H9 (cell line): ENCODE results near the gene MSH6. TPM values are rescaled to one million over a fixed set of nuclear protein-coding genes. Genes with fewer than 3 reads are reported as not detected.

Experiments used
- DNase-seq: peaks from one replicate; pipeline ENCODE4 v3.0.0-alpha.2; 2017
- H2AFZ ChIP-seq: one replicate; pipeline ENCODE4 v1.6.1; 2013; ENCODE audit warnings: mild to moderate bottlenecking, low read length, control low read depth, moderate library complexity
- H2AK5ac ChIP-seq: 2 replicates; pipeline ENCODE4 v1.6.1; 2013; ENCODE audit warnings: low read length, control low read depth, mixed read lengths; ENCODE audit not compliant: insufficient read length
- H2BK120ac ChIP-seq: one replicate; pipeline ENCODE4 v1.6.1; 2013; ENCODE audit warnings: low read depth, mild to moderate bottlenecking, low read length, control low read depth, inconsistent platforms; ENCODE audit not compliant: poor library complexity, severe bottlenecking
- H2BK12ac ChIP-seq: 2 replicates; pipeline ENCODE4 v1.6.1; 2013; ENCODE audit warnings: low read length, control low read depth, mixed read lengths, low read depth; ENCODE audit not compliant: insufficient read length
- H2BK15ac ChIP-seq: 2 replicates; pipeline ENCODE4 v1.6.1; 2013; ENCODE audit warnings: low read depth, low read length, control low read depth
- H2BK20ac ChIP-seq: one replicate; pipeline ENCODE4 v1.6.1; 2013; ENCODE audit warnings: low read depth, mild to moderate bottlenecking, low read length, control low read depth, inconsistent platforms; ENCODE audit not compliant: poor library complexity, severe bottlenecking
- H2BK5ac ChIP-seq: 2 replicates; pipeline ENCODE4 v1.6.1; 2013; ENCODE audit warnings: low read length, control low read depth, mixed read lengths; ENCODE audit not compliant: insufficient read length
- H3K14ac ChIP-seq: 2 replicates; pipeline ENCODE4 v1.6.1; 2013; ENCODE audit warnings: low read length, control low read depth; ENCODE audit not compliant: insufficient read depth
- H3K18ac ChIP-seq: 2 replicates; pipeline ENCODE4 v1.6.1; 2013; ENCODE audit warnings: low read depth, mild to moderate bottlenecking, mixed read lengths, low read length, control low read depth; ENCODE audit not compliant: insufficient read length
- H3K23ac ChIP-seq: 2 replicates; pipeline ENCODE4 v1.6.1; 2013; ENCODE audit warnings: low read length, control low read depth, mixed read lengths, low read depth; ENCODE audit not compliant: insufficient read length
- H3K23me2 ChIP-seq: 2 replicates; pipeline ENCODE4 v1.6.1; 2013; ENCODE audit warnings: low read depth, mild to moderate bottlenecking, mixed read lengths, low read length, control low read depth; ENCODE audit not compliant: insufficient read length, poor library complexity, severe bottlenecking
- H3K27ac ChIP-seq: 2 replicates; pipeline ENCODE4 v1.5.1; 2013; ENCODE audit warnings: low read length, control low read depth, mixed read lengths, low read depth; ENCODE audit not compliant: insufficient read length
- H3K27me3 ChIP-seq: 2 replicates; pipeline ENCODE4 v1.6.1; 2013; ENCODE audit warnings: low read length, control low read depth, inconsistent platforms; ENCODE audit not compliant: insufficient read depth
- H3K4ac ChIP-seq: 2 replicates; pipeline ENCODE4 v1.6.1; 2013; ENCODE audit warnings: low read depth, mild to moderate bottlenecking, control low read depth, inconsistent platforms, low read length, moderate library complexity
- H3K4me1 ChIP-seq: 2 replicates; pipeline ENCODE4 v1.6.1; 2013; ENCODE audit warnings: low read length, control low read depth, inconsistent platforms; ENCODE audit not compliant: insufficient read depth
- H3K4me2 ChIP-seq: 2 replicates; pipeline ENCODE4 v1.6.1; 2013; ENCODE audit warnings: low read length, control low read depth, mixed read lengths; ENCODE audit not compliant: insufficient read length, insufficient read depth
- H3K56ac ChIP-seq: 2 replicates; pipeline ENCODE4 v1.6.1; 2013; ENCODE audit warnings: low read depth, mild to moderate bottlenecking, mixed read lengths, low read length, control low read depth; ENCODE audit not compliant: insufficient read length
- H3K79me1 ChIP-seq: 2 replicates; pipeline ENCODE4 v1.6.1; 2013; ENCODE audit warnings: low read depth, mild to moderate bottlenecking, moderate library complexity, low read length, control low read depth, inconsistent platforms; ENCODE audit not compliant: insufficient read depth, poor library complexity, severe bottlenecking
- H3K79me2 ChIP-seq: 2 replicates; pipeline ENCODE4 v1.6.1; 2013; ENCODE audit warnings: low read length, control low read depth, inconsistent platforms; ENCODE audit not compliant: insufficient read depth
- H3K9ac ChIP-seq: 2 replicates; pipeline ENCODE4 v1.6.1; 2013; ENCODE audit warnings: low read length, control low read depth, mixed read lengths; ENCODE audit not compliant: insufficient read length; ENCODE audit errors: extremely low read depth
- H3K9me3 ChIP-seq: one replicate; pipeline ENCODE4 v1.6.1; 2013; ENCODE audit warnings: low read depth, low read length, inconsistent platforms; ENCODE audit not compliant: control insufficient read depth
- H3T11ph ChIP-seq: one replicate; pipeline ENCODE4 v1.6.1; 2013; ENCODE audit warnings: mild to moderate bottlenecking, low read length, control low read depth, inconsistent platforms
- H4K20me1 ChIP-seq: one replicate; pipeline ENCODE4 v1.6.1; 2013; ENCODE audit not compliant: control insufficient read depth, insufficient read length, insufficient read depth
- H4K5ac ChIP-seq: 2 replicates; pipeline ENCODE4 v1.6.1; 2013; ENCODE audit warnings: low read depth, mild to moderate bottlenecking, mixed read lengths, low read length, control low read depth; ENCODE audit not compliant: insufficient read length
- H4K8ac ChIP-seq: replicated peaks from 2 replicates; pipeline ENCODE4 v1.6.1; 2013; ENCODE audit warnings: low read length, control low read depth, mixed read lengths, low read depth; ENCODE audit not compliant: insufficient read length
- H4K91ac ChIP-seq: 2 replicates; pipeline ENCODE4 v1.6.1; 2013; ENCODE audit warnings: low read depth, mild to moderate bottlenecking, moderate library complexity, mixed read lengths, low read length, control low read depth; ENCODE audit not compliant: insufficient read length
- H3K27ac Mint-ChIP-seq, 3 experiments: 2 replicates in 2 of 3; 3 replicates in 1 of 3; pipeline ENCODE4 v1.8.0; 2020 to 2021; ENCODE audit warnings: mixed read lengths in 3 of 3, mild to moderate bottlenecking in 1 of 3, moderate library complexity in 1 of 3
- H3K27me3 Mint-ChIP-seq: 2 replicates; pipeline ENCODE4 v1.8.0; 2021; ENCODE audit warnings: low read depth, mild to moderate bottlenecking, moderate library complexity, mixed read lengths
- H3K36me3 Mint-ChIP-seq, 3 experiments: 2 replicates in 2 of 3; 3 replicates in 1 of 3; pipeline ENCODE4 v1.8.0; 2020 to 2021; ENCODE audit warnings: low read depth in 3 of 3, mixed read lengths in 3 of 3; ENCODE audit not compliant: insufficient read depth in 1 of 3
- H3K4me1 Mint-ChIP-seq, 2 experiments: 2 replicates each; pipeline ENCODE4 v1.8.0; 2020; ENCODE audit warnings: mixed read lengths in 2 of 2
- H3K4me3 Mint-ChIP-seq, 2 experiments: 2 replicates in 1 of 2; 3 replicates in 1 of 2; pipeline ENCODE4 v1.8.0; 2020 to 2021; ENCODE audit warnings: mild to moderate bottlenecking in 2 of 2, mixed read lengths in 2 of 2, moderate library complexity in 1 of 2
- H3K9me3 Mint-ChIP-seq, 2 experiments: 2 replicates in 1 of 2; 3 replicates in 1 of 2; pipeline ENCODE4 v1.8.0; 2020; ENCODE audit warnings: mild to moderate bottlenecking in 2 of 2, mixed read lengths in 2 of 2, moderate library complexity in 1 of 2
- WGBS: extraction: QIAGEN DNeasy Blood & Tissue Kit; methylation state at CpG from one replicate; pipeline ENCODE4 v1.1.7; 2013; ENCODE audit warnings: missing lambda C conversion rate, low lambda C conversion rate, mixed read lengths; ENCODE audit not compliant: insufficient read length; ENCODE audit errors: extremely low coverage; 5-methylcytosine and 5-hydroxymethylcytosine counted together
- total RNA-seq: library from RNA; stranded (reverse); gene quantifications from 2 replicates; pipeline ENCODE4 v1.2.1, GENCODE V29; 2021
- TF ChIP-seq, protein P1 (sequence below): fragments of 200-600 bp; sonication (generic); conservative IDR thresholded peaks from 3 replicates; pipeline ENCODE4 v1.8.0; 2021; ENCODE audit warnings: antibody characterized with exemption, mild to moderate bottlenecking

The MSH6 gene
- total RNA-seq, 1 experiment from 2014 or later = 303 TPM

DNA sequence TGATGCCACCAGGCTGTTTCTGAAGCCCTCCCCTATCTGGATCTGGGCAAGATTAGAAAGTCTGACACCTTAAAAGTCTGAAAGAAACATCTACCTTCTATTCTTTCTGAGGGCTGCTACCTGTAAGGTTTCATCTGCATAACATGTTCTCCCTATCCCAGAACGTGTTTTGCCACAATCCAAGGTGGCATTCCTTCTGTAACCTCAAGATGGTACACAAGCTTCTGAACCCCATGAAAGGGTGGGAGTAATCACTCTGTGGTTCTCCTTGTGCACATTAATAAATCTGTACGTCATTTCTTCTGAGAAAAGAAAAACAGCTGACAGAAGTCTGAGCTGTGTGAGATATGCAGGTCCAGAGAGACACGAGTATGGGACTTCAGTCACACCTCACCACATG is 41.8 kb upstream of the MSH6 start:
- Histone ChIP-seq H3K18ac (no peak overlapping the region), H3K56ac (no peak overlapping the region), H4K20me1 (no peaks in the 10 kb centered on the region), H3K23me2 (no peaks in the 10 kb centered on the region), H2BK120ac (no peak overlapping the region), H4K91ac (no peak overlapping the region), H3K27ac (no peak overlapping the region), H3K27me3 (no peaks in the 10 kb centered on the region), H3K23ac (no peak overlapping the region), H2BK5ac (no peak overlapping the region), H3K4ac (no peak overlapping the region), H4K5ac (no peak overlapping the region), H2BK12ac (no peak overlapping the region), H3K4me1 (peaks cover 8% of the 10 kb centered on the region), H3K79me1 (no peaks in the 10 kb centered on the region), H2AFZ (no peak overlapping the region), H2BK15ac (no peak overlapping the region), H3K9ac (no peak overlapping the region), H3T11ph (no peak overlapping the region), H3K4me2 (no peak overlapping the region), H4K8ac (no peak overlapping the region), H3K79me2 (no peaks in the 10 kb centered on the region), H3K14ac (no peak overlapping the region), H2BK20ac (no peak overlapping the region), H2AK5ac (no peak overlapping the region), H3K9me3 (no peaks in the 10 kb centered on the region)
- TF ChIP-seq, protein P1, sequence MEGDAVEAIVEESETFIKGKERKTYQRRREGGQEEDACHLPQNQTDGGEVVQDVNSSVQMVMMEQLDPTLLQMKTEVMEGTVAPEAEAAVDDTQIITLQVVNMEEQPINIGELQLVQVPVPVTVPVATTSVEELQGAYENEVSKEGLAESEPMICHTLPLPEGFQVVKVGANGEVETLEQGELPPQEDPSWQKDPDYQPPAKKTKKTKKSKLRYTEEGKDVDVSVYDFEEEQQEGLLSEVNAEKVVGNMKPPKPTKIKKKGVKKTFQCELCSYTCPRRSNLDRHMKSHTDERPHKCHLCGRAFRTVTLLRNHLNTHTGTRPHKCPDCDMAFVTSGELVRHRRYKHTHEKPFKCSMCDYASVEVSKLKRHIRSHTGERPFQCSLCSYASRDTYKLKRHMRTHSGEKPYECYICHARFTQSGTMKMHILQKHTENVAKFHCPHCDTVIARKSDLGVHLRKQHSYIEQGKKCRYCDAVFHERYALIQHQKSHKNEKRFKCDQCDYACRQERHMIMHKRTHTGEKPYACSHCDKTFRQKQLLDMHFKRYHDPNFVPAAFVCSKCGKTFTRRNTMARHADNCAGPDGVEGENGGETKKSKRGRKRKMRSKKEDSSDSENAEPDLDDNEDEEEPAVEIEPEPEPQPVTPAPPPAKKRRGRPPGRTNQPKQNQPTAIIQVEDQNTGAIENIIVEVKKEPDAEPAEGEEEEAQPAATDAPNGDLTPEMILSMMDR = no peak
- WGBS = no CpG with 5 or more reads among the region's 3 CpGs
- no peak for DNase-seq
- H3K27me3 Mint-ChIP-seq = no peaks in the 10 kb centered on the region
- no peak overlapping the region for H3K4me3 Mint-ChIP-seq
- H3K36me3 Mint-ChIP-seq = peaks cover 0 to 5% (median 0%) of the 10 kb centered on the region in 3 experiments; a peak in 1 of 7 replicates
- H3K9me3 Mint-ChIP-seq = no peaks in the 10 kb centered on the region; a peak in 1 of 5 replicates
- peaks cover 39 to 52% of the 10 kb centered on the region in 2 experiments for H3K4me1 Mint-ChIP-seq
- no peak overlapping the region for H3K27ac Mint-ChIP-seq
